HK-2 (cell line): Measurements from ENCODE around the gene TNFRSF6B.
"Not testable (repeated sequence)": the region's sequence is repeated elsewhere in the genome, so short reads cannot be mapped to it uniquely, and the experiment has no call there.

ENCODE experiments used
- DNase-seq: peaks from one replicate; pipeline ENCODE4 v3.0.0-alpha.2; 2018; ENCODE audit not compliant: unreplicated experiment

Gene TNFRSF6B

GRCh38 chr20:63696628-63697356, at the start of gene TNFRSF6B:
TNFRSF6B (plus strand) TSS chr20:63696652; CDS start chr20:63696768, 116 bp downstream.
- DNase-seq: no peak

GRCh38 chr20:63648190-63648589, 48.3 kb upstream of the TNFRSF6B start:
- no peak for DNase-seq

- DNase-seq: no peak
Observed at GRCh38 chr20:63648895-63649589, 47.4 kb upstream of the TNFRSF6B start.

GRCh38 chr20:63650486-63650885, 46.0 kb upstream of the TNFRSF6B start:
- not testable (repeated sequence) for DNase-seq

- DNase-seq: no peak
Observed at GRCh38 chr20:63651942-63652191, 44.6 kb upstream of the TNFRSF6B start.

- DNase-seq: no peak
Observed at GRCh38 chr20:63652192-63652980, 44.1 kb upstream of the TNFRSF6B start.

GRCh38 chr20:63653041-63653973, 43.1 kb upstream of the TNFRSF6B start, which contains the start of gene STMN3:
STMN3 (minus strand) TSS chr20:63653424; CDS start chr20:63653345, 79 bp downstream.
- peak; percentile 97 for DNase-seq

- DNase-seq: no peak
Observed at GRCh38 chr20:63653974-63654668, 42.3 kb upstream of the TNFRSF6B start.

- no peak for DNase-seq
Observed at GRCh38 chr20:63655249-63655648, 41.2 kb upstream of the TNFRSF6B start.

- DNase-seq: no peak
Observed at GRCh38 chr20:63656451-63656850, 40.0 kb upstream of the TNFRSF6B start.

- DNase-seq: peak; percentile 73
Observed at GRCh38 chr20:63657260-63657936, 39.1 kb upstream of the TNFRSF6B start.

GRCh38 chr20:63657937-63658748, 38.3 kb upstream of the TNFRSF6B start, which contains the start of gene RTEL1:
RTEL1 (plus strand) TSS chr20:63658312; CDS start chr20:63659403, 1,091 bp downstream.
- DNase-seq: peak; percentile 96

- no peak for DNase-seq
Observed at GRCh38 chr20:63658749-63659187, 37.7 kb upstream of the TNFRSF6B start.

GRCh38 chr20:63659370-63659769, 37.1 kb upstream of the TNFRSF6B start:
- no peak for DNase-seq

- DNase-seq: not testable (repeated sequence)
Observed at GRCh38 chr20:63660174-63660573, 36.3 kb upstream of the TNFRSF6B start.

GRCh38 chr20:63660622-63661021, 35.8 kb upstream of the TNFRSF6B start:
- no peak for DNase-seq

- no peak for DNase-seq
Observed at GRCh38 chr20:63661108-63661507, 35.3 kb upstream of the TNFRSF6B start.

- no peak for DNase-seq
Observed at GRCh38 chr20:63661959-63662812, 34.3 kb upstream of the TNFRSF6B start.
